Measurements from ENCODE around the gene PABPN1L.

PABPN1L gene

DNA sequence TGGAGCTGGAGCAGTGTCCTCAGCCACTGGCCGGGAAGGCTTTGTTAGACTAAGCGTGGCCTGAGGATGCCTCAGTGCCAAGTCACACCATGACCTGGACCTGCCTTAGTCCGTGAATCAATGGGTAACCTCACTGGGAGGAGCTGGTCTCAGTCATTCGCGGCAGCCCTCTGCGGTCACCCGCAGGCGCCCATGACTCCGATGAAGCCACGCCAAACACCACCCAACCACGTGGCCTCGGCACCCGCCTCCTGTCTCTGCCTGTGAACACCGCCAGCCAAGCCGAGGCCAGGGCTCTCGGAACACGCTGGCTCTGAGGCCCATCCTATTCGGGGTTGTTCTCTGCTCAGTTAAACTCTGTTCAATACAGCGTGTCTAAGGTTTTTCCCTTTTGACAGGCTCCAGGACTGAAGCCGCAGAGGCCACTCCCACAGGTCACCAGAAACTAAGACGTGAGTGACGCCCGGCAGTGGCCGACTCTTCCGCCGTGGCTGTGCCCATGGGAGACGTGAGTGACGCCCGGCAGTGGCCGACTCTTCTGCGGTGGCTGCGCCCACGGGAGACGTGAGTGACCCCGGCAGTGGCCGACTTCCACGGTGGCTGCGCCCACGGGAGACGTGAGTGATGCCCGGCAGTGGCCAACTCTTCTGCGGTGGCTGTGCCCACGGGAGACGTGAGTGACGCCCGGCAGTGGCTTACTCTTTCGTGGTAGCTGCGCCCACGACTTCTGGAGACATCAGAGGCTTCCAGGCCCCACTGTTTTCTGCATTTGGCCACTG lies 16.8 kb upstream of the PABPN1L start:
- DNase-seq = no peak

DNA sequence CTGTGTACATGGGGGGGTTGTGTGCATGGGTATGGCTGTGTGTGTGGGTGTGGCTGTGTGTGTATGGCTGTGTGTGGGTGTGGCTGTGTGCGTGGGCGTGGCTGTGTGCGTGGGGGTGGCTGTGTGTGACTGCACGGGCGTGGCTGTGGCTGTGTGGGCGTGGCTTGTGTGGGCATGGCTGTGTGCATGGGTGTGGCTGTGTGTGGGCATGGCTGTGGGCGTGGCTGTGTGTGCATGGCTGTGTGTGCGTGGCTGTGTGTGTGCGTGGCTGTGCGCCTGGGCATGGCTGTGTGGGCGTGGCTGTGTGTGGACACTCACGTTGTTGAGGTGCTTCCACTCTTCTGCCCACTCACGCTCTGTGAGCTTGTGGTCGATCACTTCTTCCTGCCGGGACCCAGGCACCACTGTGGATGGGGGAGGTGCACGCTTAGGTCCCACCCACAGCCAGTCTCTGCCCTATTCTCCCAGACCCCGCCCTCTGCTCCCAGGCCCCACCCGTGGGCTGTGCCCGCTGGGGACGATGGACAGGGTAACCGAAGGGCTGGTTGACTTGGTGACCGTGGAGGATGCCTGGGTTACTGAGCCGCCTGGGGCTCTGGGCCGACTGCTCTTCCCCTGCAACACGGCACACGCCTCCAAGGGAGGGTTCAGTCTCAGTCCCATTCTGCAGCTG lies 16.0 kb upstream of the PABPN1L start:
- DNase-seq = no peak

DNA sequence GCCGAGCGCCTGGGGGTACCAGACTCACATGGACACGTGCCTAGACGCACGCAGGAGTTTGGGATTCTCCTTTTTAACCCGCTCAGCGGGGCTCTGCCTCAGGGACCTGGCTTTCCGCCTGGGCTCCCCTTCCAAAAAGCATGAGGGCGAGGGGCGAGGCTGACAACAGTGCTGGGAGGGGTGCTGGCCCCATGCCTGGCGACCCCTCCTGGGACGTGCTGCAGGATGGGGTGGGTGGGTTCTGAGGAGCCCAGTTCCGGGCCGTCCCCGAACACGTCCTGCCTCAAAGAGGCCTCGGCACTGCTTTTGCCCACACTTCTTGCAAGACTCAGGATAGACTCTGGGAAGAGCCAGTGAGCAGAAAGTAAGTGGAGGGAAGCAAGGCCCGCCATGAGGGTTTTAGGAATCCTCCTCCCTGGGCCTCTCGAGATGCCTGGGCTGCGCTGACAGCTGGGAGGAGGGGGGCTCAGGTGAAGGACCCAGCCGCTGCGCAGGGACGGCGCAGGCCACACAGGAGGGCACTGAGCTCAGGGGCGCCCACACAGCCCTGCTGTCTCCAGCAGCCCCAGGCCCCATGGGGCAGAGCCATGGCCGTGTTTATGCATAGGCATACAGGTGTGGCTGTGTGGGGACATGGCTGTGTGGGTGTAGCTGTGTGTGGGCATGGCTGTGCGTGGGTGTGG lies 15.4 kb upstream of the PABPN1L start:
- DNase-seq = no peak

DNA sequence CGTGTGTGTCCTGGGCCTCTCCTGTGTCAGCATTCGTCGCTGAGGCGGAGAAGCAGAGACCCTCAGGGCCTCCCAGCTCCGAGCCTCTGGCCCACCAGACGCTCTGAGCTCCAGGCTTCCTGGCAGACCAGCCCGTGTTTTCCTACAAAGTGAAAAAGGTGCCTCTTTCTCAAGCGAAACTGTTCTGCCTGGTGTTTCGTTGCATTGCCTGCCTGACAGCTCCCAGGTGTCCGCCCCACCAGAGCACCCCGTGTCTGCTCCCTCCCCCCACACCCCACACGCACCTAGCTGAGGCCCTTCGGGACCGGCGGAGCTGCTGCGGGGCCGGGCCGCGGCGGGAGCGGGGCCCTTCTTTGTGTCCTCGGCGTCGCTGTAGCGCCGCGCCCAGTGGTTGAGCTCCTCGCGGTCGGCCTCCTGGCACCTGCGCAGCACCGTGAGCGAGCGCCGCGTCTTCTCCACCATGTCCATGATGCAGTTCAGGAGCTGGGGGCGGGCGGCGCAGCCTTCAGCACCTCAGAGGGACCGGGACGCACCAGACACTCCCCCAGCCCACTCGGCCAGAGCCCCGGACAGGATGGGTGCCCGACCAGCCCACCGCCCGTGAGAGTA lies 14.7 kb upstream of the PABPN1L start:
- no peak for DNase-seq

DNA sequence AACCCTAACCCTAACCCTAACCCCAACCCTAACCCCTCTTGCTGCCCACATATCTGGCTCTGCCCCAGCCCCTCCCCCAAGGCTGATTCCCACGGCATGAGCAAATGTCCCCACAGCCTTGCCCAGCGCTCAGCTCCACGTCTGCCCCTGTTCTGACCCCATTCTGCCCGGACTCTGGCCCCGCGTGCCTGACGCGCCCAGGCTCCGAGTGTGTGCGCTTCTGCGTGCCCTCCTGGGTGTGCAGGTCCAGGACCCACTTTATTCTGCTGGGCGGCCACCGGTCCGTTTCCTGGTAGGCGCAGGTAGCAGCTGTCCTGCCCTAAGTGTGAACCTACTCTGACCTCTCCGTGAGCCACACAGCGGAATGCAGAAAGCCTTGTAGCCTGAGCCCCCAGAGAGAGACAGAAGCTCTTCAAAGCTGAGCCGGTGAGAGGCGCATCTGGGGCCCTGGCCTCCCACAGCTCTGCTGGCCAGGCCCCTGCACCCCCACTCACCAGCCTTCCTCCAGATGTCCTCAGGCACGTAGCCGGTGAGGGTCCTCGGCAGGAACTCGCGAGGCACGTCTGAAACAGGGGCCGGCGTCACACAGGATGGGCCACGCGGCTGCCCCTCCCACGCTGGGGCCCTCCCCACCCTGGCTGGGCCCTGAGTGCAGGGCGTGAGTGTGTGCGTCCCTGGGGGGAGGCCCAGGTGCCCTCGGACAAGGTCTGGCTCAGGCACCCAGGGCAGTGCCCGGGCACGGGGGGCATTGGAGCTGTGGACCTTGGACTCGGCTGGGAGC lies 14.0 kb upstream of the PABPN1L start:
- DNase-seq = no peak

DNA sequence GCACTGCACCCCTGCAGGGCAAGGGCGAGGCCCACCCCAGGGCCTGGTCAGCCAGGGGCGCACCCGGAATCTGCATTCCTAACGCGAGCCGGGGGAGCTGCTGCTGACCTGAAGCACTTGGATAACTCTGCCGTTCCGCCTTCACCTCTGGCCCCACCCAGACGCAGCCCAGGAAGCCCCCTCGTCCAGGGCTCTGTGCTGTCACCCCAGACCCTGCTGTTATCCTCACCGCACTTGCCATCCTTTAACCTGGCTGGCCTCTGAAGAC lies 13.3 kb upstream of the PABPN1L start:
- no peak for DNase-seq

DNA sequence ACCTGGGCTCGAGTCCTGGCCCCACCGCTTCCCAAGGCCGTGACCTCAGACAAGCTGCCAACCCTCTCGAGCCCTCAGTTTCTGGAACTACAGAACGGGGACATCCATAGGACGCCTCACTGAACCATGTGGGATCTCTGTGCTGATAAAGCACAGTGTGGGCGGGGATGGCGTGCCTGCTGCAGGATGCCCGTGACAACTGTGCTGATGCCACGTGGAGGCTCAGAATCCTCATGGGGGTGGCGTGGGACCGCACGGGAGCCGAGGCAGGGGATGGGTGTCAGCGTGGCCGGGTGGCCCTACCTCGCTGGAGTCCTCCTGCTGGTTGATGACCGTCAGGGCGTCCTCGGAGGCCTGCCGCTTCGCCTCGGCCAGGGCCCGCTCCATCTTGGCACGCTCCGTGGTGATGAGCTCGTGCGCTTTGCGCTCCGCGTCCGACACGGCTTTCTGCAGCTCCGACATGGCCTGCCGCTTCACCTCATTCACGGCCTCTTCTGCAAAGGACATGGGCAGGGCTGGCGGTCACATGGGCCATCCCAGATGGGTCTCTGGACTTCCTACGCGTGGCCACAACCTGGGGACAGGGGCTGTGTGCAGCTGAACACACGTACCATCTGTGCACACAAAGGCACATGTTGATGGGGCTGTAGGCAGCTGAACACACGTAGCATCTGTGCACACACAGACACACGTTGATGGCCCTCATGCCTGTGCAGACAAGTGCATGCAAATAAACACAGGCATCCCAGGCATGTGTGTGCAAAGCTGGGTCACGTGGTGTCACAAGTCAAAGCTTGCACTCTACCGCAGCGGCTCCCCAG lies 12.7 kb upstream of the PABPN1L start:
- DNase-seq = no peak

DNA sequence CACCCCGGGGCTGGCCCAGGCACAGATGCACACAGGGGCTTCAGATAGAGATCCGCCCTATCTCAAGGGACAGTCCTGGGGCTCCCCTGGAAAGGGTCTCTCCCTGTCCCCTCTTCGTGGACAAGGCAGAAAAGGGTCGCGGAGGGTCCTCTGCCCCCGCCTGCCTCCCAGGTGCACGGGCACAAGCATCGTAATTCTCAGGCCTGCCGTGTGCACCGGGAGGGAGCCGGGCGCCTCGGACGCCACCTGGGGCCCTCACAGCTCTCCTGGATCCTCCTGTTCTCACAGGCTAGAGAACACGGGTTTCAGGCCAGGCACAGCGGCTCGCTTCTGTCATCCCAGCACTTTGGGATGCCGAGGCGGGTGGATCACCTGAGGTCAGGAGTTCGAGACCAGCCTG lies 11.9 kb upstream of the PABPN1L start:
- DNase-seq = no peak

DNA sequence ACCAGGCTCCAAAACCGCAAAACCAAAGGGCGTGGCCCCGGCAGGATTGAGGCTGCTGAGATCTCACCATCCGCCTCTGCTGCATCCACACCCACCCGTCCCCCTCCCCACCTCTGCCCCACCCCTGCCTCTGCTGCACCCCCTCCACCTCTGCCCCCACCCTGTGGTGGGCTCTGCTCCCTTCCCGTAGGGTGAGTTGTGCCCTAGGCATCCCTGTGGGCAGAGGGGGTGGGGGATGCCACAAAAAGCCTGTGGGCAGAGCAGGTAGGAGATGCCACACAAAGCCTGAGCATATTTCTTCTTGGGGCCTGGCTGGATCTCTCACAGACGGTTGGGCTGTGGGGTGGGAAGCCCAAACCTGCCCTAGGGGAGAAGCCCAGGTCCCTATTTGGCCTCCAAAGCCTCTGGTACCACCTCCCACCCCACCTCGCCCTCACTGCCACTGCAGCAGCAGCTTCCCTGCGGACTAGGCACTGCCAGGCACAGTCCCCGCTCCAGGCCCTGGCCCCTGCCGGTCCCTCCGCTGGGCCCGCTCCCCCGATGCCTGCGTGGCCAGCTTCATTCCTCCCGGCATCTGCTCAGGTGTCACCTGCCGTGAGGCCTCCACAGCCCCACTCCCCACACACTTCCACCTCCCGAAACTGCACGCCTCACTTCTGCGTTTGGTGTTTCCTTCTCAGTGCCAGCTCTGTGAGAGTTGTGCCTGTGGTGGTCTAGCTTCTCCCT lies 11.3 kb upstream of the PABPN1L start:
- no peak for DNase-seq

DNA sequence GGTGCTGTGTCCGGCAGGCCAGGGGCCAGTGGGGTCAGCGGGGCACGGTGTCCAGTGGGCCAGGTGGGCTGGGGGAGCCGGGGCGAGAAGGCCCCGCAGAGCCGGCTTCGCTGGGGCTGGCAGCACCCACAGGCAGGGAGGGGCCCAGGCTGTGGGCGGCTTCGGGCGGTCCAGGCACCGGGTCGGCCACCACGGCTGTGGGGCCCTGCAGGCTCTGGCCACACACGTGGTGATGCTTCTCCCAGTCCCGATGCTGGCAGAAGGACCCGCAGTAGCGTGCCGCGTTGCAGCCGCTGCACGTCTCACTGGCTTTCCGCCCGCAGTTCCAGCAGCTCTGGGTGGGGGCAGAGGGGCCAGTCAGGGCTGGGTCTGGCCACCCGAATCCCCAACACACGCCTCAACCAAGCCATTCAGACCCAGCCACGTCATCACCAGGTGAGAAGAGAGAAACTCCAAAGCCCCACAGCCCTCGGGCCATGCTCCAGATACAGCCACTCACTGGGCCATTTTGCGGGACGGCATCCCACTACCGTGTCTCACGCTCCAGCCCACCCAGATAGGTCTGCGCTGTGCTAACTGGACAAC lies 10.6 kb upstream of the PABPN1L start:
- DNase-seq = no peak

DNA sequence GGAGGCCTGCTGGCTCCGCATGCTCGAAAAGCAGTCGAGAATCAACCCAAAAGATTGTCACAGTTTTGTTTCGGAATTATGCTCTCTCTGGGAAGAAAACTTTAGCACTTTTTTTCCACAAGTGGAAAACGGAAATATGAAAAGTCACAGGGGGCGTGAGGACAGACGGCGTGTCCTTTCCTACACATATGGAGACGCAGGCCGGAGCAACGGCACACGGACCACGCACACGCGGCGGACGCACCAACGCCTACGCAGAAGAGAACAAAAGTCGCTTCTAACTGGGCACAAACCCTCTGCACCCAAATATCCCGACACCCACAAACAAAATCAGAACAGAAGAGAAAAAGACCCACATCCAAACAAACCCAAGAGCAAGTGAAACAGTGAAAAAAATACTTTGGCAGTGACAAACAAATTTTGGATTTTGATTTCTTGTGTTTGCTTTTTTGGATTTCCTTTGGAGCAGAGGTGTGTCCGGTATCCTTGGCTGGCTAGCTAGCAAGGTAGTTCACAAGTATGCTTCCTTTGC lies 9.3 kb upstream of the PABPN1L start:
- DNase-seq = no peak

DNA sequence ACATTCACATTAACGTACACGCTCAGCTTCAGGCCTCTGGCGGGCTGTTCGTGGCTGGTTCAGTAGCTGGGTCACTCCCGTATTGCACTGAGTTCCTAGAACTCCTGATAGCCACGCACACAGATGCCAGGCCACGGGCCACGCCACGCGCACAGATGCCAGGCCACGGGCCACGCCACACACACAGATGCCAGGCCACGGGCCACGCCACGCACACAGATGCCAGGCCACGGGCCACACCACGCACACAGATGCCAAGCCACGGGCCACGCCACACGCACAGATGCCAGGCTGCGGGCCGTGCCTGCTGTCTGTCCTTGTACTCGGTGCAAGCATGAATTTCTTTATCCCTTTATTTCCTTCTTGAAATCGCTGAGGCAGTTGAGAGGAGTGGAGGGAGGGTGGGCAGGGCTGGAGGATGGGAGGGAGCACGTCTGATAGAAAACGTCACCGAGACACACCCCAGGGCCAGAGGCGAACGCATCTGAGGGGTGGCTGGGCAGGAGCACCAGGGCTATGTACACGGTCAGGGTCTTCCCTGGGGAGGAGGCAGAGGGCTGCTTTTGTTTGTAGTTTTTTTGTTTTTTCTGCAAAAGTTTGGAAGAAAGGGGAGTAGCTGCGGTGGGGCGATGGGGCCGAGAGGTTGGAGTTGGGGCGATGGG lies 8.6 kb upstream of the PABPN1L start:
- no peak for DNase-seq

DNA sequence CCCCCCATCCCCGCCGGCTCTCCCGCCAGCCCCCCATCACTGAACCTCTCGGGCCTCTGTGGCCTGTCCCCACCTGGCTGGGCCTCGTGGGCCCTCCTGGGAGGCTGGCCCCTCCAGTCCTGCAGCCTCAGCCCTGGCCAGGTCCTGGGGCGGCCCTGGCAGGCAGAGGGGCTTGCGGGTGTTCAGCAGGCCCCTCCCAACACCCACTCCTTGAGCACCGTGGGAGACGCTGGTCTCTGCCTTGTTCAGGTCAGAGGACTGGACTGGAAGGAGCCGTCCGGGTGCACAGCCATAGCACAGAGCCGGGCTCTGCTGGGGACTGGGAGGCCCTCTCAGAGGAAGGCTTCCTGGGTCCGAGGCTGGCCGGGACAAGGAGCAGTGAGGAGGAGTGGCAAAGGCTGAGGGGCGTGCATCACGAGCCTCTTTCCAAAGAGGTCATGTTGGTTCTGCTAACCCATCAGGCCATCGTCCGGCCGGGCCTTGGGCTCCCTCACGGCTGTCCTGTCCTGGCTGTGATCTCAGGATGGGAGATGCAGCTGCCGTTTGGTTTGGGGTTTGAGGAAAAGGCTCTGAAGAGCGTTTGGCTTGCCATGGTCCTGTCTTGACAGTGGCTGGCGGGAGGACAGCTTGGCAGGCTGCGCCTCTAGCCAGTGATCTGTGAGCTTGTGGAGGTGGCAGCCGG lies 6.3 kb upstream of the PABPN1L start:
- no peak for DNase-seq

DNA sequence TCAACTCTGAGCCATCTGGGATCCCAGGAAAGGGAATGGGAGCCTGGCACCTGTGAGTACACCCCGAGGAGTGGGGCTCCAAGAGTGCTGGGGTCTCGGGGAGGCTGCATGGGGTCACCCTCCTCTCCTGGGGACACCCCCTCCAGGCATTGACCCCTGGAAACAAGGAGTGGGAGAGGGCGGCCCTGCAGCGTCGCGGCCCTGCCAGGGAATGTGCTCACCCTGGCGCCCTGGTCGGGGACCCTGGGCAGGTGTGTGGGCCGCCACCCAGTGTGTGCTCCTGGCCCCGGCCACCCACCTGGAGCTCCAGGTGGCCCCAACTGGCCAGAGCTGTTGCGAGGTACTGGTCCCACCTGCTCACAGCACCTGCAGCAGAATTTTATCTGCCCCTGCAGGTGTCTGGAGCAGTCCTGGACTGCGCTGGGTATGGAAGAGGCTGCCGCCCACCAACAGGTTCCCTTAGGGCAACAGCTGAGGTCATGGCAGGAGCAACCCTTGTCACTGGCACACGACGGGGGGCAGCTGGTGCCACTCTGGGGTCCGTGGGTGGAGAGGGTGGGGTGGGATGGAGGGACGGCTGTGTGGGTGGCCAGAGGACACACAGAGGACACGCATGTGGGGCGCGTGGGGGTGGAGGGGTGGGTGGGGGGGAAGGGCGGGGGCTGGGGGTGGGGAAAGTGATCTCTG lies 5.4 kb upstream of the PABPN1L start:
- DNase-seq = no peak

DNA sequence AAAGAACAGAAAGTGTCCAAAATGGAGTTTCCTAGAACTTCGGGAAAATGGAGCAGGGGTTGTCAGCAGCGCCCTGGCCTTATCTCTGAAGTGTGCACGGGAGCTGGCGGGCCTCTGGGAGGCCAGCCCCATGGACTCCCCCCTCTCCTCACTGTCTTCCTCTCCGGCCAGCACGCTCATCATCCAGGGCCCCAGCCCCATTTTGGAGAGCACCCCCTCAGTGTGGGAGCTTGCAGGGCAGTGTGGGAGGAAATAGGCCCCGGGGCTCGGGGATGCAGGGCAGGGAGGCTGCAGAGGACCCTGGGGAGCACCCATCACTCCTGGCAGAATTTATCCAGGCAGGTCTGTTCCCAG lies 4.9 kb upstream of the PABPN1L start:
- DNase-seq = no peak

DNA sequence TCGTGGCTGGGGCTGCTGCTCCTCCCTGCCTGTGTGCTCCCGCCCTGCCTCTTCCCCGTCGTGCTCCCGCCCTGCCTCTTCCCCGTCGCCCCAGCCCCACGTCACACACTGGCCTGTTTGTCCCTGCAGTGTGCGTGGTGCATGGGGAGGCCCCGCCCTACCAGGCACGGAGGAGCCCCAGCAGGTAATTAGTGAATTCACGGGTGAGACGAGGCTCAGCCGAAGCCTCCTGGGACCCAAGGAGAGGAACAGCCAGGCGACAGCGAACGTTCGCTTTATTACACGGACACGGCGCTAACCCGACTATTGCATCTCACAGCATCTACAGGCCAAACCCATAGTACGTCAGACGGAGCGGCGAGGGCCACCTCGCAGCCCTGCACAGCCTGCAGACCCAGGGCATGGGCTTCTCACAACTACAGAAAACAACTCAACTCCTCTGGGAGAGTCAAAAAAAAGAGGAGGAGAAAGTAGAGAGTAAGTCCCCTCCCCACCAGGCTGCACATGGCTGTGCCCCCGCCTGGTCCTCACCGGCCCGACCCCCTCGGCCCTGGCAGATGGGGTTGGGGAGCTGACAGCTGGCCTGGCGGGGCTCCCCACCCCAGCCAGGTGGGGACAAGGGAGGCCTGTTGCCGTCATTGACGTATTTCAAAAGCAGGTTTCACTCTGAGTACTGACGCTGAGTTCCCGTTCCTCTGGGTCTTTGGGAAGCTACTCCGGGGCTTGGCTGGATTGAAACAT lies 4.3 kb upstream of the PABPN1L start:
- DNase-seq = no peak

DNA sequence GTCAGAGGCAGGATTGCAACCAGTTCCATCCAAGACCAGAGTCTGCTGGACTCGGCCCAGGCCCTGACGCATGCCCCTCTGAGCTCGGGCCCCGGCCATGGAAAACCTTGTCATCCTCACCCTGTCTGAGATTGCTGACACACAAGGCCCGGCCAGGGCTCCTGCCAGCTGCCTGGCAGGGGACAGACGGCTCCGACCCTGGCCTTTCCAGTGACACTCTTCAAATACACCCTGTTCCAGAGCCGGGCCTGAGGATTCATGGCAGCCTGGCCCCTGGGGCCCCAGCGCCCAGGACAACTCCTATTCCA lies 3.2 kb upstream of the PABPN1L start:
- no peak for DNase-seq

DNA sequence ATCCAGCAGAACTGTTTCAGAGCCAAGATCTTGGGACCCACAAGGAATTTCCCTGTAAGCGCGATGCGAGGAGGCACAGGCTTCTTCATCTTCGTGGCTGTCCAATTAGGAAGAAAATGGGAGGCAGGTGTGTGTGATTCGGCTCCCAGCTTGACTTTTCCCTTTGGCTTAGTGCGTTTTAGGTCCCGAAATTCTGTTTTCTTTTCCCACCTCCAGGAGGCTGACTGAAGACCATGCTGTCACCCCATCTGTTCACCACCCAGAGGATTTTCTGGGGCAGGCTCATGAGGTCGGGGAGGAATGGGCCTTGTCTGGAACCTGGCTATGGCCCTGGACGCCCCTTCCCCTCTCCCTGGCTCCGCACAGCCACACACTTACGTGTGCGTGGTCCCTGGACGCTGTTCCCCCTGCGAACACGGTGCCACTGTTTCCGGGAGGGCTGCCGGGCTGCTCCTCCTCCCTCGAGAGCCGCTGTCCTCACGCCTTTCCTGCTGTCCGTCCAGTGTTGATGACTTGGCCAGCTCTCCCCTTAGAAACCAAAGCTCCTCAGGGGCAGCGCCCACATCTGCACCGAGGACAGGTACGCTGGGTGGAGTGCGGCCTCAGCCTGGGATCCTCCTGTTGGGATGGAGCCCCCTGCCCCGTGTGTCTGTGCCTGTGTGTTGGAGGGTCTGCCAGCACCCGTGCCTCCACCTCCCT lies 2.7 kb upstream of the PABPN1L start:
- no peak for DNase-seq

All from activated CD4-positive, alpha-beta T cell treated with anti-CD3 and anti-CD28 coated beads, Interleukin-10, Interleukin-2, amounts not matched to agents 100 ng/mL and 50 ng/mL, durations not matched to agents 16 hours and 8 hours (primary cell).